GM20431 (cell line): ENCODE measurements around the gene ZSCAN32.

Source experiments
- in situ Hi-C: fragments of 300-500 bp; cut with MseI, MboI; formaldehyde crosslinking; loops from one replicate; pipeline ENCODE4 v1.15.0; 2020; ENCODE audit warnings: low sequenced_read_pairs; ENCODE audit not compliant: unreplicated experiment

The ZSCAN32 gene

DNA sequence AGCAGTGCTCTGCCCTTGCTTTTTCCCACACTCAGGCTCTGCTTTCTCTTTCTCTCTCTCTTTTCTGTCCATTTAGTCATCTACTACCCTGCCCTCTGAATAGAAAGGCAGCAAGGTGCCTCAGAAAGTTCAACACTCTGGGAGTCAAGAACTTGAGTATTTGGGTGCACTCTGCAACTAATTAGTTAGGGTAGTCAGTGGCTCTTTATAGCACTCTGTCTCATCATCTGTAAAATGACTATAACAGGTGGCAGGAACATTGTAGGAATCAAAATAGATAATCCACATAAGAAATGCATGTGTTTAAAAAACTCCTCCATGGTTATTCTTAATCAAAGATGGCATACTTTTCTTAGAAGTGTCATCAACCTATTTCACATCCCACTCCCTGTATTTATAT lies 37.9 kb downstream of the ZSCAN32 start:
- in situ Hi-C loops, result no loop called here

DNA sequence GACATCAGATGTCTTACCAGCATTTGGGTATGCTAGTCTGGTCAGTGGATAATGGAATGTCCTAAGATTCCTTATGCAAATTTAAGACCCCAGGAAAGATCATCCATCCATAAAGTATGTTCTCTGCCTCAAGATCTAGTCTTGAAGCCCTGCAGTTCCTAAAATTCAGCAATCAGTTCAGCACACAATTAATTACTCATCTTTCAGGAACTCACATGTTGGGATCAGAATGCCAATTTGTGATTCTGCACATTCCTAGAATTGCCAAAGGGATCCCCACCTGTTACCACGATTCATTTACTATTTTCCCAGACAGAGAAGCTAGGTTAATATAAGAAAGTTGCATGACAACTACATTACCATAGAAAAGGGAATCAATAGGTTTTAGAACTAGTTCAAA lies 41.9 kb downstream of the ZSCAN32 start:
- in situ Hi-C loops, result no loop called here

DNA sequence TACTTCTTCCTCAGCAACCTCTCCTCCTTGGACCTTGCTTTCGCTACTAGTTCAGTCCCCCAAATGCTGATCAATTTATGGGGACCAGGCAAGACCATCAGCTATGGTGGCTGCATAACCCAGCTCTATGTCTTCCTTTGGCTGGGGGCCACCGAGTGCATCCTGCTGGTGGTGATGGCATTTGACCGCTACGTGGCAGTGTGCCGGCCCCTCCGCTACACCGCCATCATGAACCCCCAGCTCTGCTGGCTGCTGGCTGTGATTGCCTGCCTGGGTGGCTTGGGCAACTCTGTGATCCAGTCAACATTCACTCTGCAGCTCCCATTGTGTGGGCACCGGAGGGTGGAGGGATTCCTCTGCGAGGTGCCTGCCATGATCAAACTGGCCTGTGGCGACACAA lies 44.7 kb downstream of the ZSCAN32 start:
- in situ Hi-C loops, result no loop called here

DNA sequence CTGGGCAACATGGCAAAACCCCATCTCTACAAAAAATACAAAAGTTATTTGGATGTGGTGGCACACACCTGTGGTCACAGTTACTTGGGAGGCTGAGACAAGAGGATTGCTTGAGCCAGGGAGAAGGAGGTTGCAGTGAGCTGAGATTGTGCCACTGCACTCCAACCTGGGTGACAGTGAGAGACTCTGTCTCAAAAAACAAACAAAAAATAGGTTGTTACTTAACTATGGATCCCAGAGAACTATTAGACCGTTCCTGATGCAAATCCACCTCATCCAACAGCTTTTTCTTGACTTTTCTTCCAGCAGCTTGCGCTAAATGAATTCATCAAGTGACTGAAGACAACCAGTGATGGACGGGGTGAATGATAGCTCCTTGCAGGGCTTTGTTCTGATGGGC lies 45.2 kb downstream of the ZSCAN32 start, which contains the start of gene OR2C1:
OR2C1 (plus strand) TSS at position 301 of the 400 bp plus-strand sequence; CDS start at position 353, 52 bp downstream.
- in situ Hi-C loops, result no loop called here

DNA sequence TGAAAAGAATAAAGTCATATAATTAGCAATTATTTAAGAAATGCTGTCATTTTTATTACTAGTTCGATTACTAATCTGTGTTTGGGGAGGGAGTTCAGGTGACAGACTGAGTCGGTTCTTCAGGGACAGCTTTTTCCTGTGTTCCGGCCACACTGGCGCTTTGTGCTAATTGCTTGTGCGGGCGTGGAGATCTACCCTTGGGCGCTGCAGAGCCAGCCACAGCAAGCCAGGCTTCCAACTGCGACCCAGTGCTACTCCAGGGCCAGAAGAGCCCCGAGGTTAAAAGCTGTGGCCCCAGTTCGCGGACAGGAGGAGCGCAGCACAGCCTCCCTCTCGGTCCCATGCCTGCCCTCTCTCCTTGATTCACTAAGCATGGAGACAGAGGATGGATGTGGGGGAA lies 51.6 kb downstream of the ZSCAN32 start:
- in situ Hi-C loops, result no loop called here

DNA sequence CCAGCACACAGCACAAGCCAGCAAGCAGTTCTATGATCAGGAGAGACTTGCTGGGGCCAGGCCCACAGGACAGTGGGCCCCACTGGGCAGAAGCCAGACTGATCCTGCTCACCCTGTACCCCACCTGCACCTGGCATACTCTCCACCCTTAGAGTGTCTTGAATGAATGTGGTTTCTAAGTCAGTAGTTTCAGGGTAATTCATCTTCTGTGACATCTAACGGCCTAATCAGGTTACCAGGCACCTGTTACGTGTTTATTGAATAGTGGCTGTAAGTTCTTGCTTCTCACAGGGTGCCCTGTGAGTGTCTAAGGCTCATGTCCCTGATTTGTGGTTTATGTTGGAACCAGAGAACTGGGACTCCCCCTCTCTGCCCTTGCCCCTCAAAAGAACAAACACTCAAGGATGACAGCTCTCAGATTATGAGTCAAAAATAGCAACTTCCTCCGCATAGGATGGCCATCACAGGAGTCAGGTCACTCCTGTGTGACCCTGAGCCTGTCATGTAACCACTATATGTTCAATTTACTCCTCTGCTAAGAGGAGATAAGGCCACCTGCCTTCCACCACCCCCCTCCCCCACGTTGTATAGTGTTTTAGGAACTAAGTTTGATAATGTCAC lies 52.1 kb downstream of the ZSCAN32 start:
- in situ Hi-C loops, result no loop called here

DNA sequence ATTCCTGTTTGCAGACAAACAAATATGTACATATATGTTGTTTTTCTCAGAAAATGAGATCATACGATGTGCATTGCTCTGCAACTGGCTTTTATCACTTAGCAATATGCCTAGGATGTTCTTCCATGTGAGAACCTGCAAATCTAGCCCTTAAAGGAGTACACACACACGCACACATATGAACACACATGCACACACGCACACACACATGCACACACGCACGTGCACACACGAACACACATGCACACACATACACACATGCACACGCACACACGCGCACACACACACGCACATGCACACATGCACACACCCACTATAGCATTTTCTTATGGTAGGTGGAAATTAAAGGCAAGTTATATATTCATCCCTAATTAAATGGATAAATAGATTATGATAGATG lies 53.2 kb downstream of the ZSCAN32 start:
- in situ Hi-C loops, result no loop called here

DNA sequence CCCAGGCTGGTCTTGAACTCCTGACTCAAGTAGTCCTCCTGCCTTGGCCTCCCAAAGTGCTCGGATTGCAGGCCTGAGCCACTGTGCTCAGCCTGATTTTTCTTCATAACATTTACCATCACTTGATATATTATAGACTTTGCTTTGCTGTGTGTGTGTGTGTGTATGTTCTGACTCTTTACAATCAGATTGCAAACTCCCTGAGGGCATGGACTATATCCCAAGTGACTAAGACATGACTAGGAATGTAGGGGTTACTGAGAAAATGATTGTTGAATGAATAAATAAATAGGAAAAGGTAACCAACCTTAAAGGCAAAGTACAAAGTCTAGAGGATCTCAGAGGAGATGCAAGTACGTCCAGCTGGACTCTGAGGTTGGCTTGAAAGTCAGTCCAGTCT lies 54.8 kb downstream of the ZSCAN32 start:
- in situ Hi-C loops, result no loop called here
